Stimulated activated naive B cell treated with anti-CD40 and anti-IgM and Interleukin-4, amounts not matched to agents 10 μg/mL and 1 μg/mL and 100 μg/mL, for 72 hours (primary cell): ENCODE measurements around the gene JKAMP.

ENCODE experiments used
- ATAC-seq, 2 donors: fragments of 150-1000 bp; cut with Tn5 transposase; replicated peaks; 2 replicates each; pipeline ENCODE4 v1.10.0; 2021; ENCODE audit warnings: moderate library complexity in 1 of 2
- DNase-seq: peaks from one replicate; pipeline ENCODE4 v3.0.0; 2021
- H3K27ac Mint-ChIP-seq: one replicate; pipeline ENCODE4 v1.8.0; 2022; ENCODE audit warnings: mild to moderate bottlenecking, mixed read lengths
- H3K27me3 Mint-ChIP-seq, 2 donors: one replicate each; pipeline ENCODE4 v1.8.0; 2022; ENCODE audit warnings: mixed read lengths in 2 of 2
- H3K36me3 Mint-ChIP-seq, 2 donors: one replicate each; pipeline ENCODE4 v1.8.0; 2022; ENCODE audit warnings: mixed read lengths in 2 of 2, mild to moderate bottlenecking in 1 of 2
- H3K4me1 Mint-ChIP-seq, 2 donors: one replicate each; pipeline ENCODE4 v1.8.0; 2022; ENCODE audit warnings: mixed read lengths in 2 of 2, mild to moderate bottlenecking in 1 of 2
- H3K4me3 Mint-ChIP-seq, 2 donors: one replicate each; pipeline ENCODE4 v1.8.0; 2022; ENCODE audit warnings: mild to moderate bottlenecking in 2 of 2, mixed read lengths in 2 of 2, moderate library complexity in 1 of 2
- H3K9me3 Mint-ChIP-seq, 2 donors: one replicate each; pipeline ENCODE4 v1.8.0; 2022; ENCODE audit warnings: mixed read lengths in 2 of 2, mild to moderate bottlenecking in 1 of 2

JKAMP gene

GRCh38 chr14:59538936-59539335, 54.6 kb downstream of the JKAMP start:
- DNase-seq (no peak), ATAC-seq (peak in 1 of 2 donors; percentile 50)
- H3K4me3 Mint-ChIP-seq = no peak overlapping the region
- H3K27ac Mint-ChIP-seq = no peak overlapping the region
- H3K9me3 Mint-ChIP-seq = peaks cover 0 to 1% of the 10 kb centered on the region in 2 donors
- peaks cover 6 to 10% of the 10 kb centered on the region in 2 donors for H3K27me3 Mint-ChIP-seq
- H3K4me1 Mint-ChIP-seq = peaks cover 0 to 13% of the 10 kb centered on the region in 2 donors
- no peaks in the 10 kb centered on the region for H3K36me3 Mint-ChIP-seq

- ATAC-seq = no peak
- H3K27ac Mint-ChIP-seq = no peak overlapping the region
- H3K36me3 Mint-ChIP-seq = no peaks in the 10 kb centered on the region
- no peaks in the 10 kb centered on the region for H3K9me3 Mint-ChIP-seq
- peaks cover 0 to 13% of the 10 kb centered on the region in 2 donors for H3K4me1 Mint-ChIP-seq
- H3K27me3 Mint-ChIP-seq = peaks cover 6 to 10% of the 10 kb centered on the region in 2 donors
- no peak for DNase-seq
- H3K4me3 Mint-ChIP-seq = no peak overlapping the region
Measured at GRCh38 chr14:59540852-59541251, 56.5 kb downstream of the JKAMP start.

GRCh38 chr14:59541731-59542130, 57.4 kb downstream of the JKAMP start:
- no peak for ATAC-seq
- H3K9me3 Mint-ChIP-seq = no peaks in the 10 kb centered on the region
- peaks cover 0 to 13% of the 10 kb centered on the region in 2 donors for H3K4me1 Mint-ChIP-seq

GRCh38 chr14:59543873-59544272, 59.6 kb downstream of the JKAMP start:
- DNase-seq = no peak
- Mint-ChIP-seq H3K27ac (no peak overlapping the region), H3K4me1 (peaks cover 0 to 3% of the 10 kb centered on the region in 2 donors), H3K9me3 (no peaks in the 10 kb centered on the region), H3K27me3 (peaks cover 5 to 9% of the 10 kb centered on the region in 2 donors), H3K36me3 (no peaks in the 10 kb centered on the region), H3K4me3 (no peak overlapping the region)
- ATAC-seq = no peak

More at GRCh38 chr14:59541731-59542130, 57.4 kb downstream of the JKAMP start:
- Mint-ChIP-seq H3K4me3 (no peak overlapping the region), H3K27ac (no peak overlapping the region), H3K27me3 (peaks cover under 1 to 5% of the 10 kb centered on the region in 2 donors), H3K36me3 (no peaks in the 10 kb centered on the region)
- no peak for DNase-seq

DNA sequence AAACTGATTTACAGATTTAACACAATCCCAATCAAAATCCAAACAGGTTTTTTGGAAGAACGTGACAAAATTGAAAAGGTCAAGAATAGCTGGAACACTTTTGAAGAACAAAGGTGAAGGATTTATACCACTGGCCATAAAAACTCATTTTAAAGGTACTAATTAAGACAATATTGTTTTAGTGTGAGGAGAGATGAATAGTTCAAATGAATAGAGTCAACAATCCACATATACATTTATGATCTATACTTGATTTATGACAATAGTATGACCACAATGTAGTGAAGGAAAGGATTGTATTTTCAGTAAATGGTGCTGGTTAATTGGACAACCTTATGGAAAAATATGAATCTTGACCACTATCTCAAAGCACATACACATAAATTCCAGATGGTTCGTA, 63.0 kb downstream of the JKAMP start:
- Mint-ChIP-seq H3K4me3 (no peak overlapping the region), H3K27ac (no peak overlapping the region)

More for the DNA sequence above, 63.0 kb downstream of the JKAMP start:
- ATAC-seq = no peak
- Mint-ChIP-seq H3K9me3 (no peaks in the 10 kb centered on the region), H3K36me3 (no peaks in the 10 kb centered on the region), H3K27me3 (peaks cover 5 to 11% of the 10 kb centered on the region in 2 donors), H3K4me1 (no peaks in the 10 kb centered on the region)
- DNase-seq = no peak
